Measurements from ENCODE around the gene PPIP5K1.

Gene PPIP5K1

GRCh38 chr15:43505738-43506137 lies 84.3 kb downstream of the PPIP5K1 start:
- Histone ChIP-seq H3K27ac (ENCODE audit: poor library complexity, severe bottlenecking) (no peak overlapping the region), H3K27me3 (ENCODE audit: insufficient read depth, poor library complexity, severe bottlenecking) (no peaks in the 10 kb centered on the region), H3K9me3 (ENCODE audit: severe bottlenecking) (no peaks in the 10 kb centered on the region), H3K4me1 (ENCODE audit: insufficient read depth, poor library complexity, severe bottlenecking) (no peaks in the 10 kb centered on the region), H3K4me3 (ENCODE audit: severe bottlenecking) (no peak overlapping the region), H3K36me3 (ENCODE audit: low read depth) (no peaks in the 10 kb centered on the region)
- no peak for TF ChIP-seq CTCF (IDR thresholded peaks at IDR 0.05; ENCODE audit: poor library complexity, severe bottlenecking)
- DNase-seq (ENCODE audit: low spot score) (no peak), ATAC-seq (ENCODE audit: low read depth) (no peak)

GRCh38 chr15:43499635-43500034 lies 90.4 kb downstream of the PPIP5K1 start:
- no peaks in the 10 kb centered on the region for H3K27me3 ChIP-seq (ENCODE audit: insufficient read depth, poor library complexity, severe bottlenecking)
- no peak for TF ChIP-seq CTCF (IDR thresholded peaks at IDR 0.05; ENCODE audit: poor library complexity, severe bottlenecking)
- DNase-seq (ENCODE audit: low spot score) (no peak), ATAC-seq (ENCODE audit: low read depth) (no peak)
- no peaks in the 10 kb centered on the region for H3K9me3 ChIP-seq (ENCODE audit: severe bottlenecking)
- no peak overlapping the region for H3K4me3 ChIP-seq (ENCODE audit: severe bottlenecking)
- H3K36me3 ChIP-seq (ENCODE audit: low read depth): no peaks in the 10 kb centered on the region
- no peaks in the 10 kb centered on the region for H3K4me1 ChIP-seq (ENCODE audit: insufficient read depth, poor library complexity, severe bottlenecking)
- no peak overlapping the region for H3K27ac ChIP-seq (ENCODE audit: poor library complexity, severe bottlenecking)

GRCh38 chr15:43498990-43499389 lies 91.0 kb downstream of the PPIP5K1 start:
- ATAC-seq (ENCODE audit: low read depth): no peak
- Histone ChIP-seq H3K4me3 (ENCODE audit: severe bottlenecking) (no peak overlapping the region), H3K9me3 (ENCODE audit: severe bottlenecking) (no peaks in the 10 kb centered on the region), H3K27ac (ENCODE audit: poor library complexity, severe bottlenecking) (no peak overlapping the region), H3K27me3 (ENCODE audit: insufficient read depth, poor library complexity, severe bottlenecking) (no peaks in the 10 kb centered on the region), H3K4me1 (ENCODE audit: insufficient read depth, poor library complexity, severe bottlenecking) (no peaks in the 10 kb centered on the region), H3K36me3 (ENCODE audit: low read depth) (no peaks in the 10 kb centered on the region)
- no peak for DNase-seq (ENCODE audit: low spot score)
- no peak for TF ChIP-seq CTCF (IDR thresholded peaks at IDR 0.05; ENCODE audit: poor library complexity, severe bottlenecking)

GRCh38 chr15:43493703-43494472 lies 96.1 kb downstream of the PPIP5K1 start:
- Histone ChIP-seq H3K27me3 (ENCODE audit: insufficient read depth, poor library complexity, severe bottlenecking) (no peaks in the 10 kb centered on the region), H3K4me1 (ENCODE audit: insufficient read depth, poor library complexity, severe bottlenecking) (no peaks in the 10 kb centered on the region), H3K4me3 (ENCODE audit: severe bottlenecking) (peak overlapping the region; percentile 66), H3K9me3 (ENCODE audit: severe bottlenecking) (no peaks in the 10 kb centered on the region), H3K27ac (ENCODE audit: poor library complexity, severe bottlenecking) (no peak overlapping the region), H3K36me3 (ENCODE audit: low read depth) (peaks cover 27% of the 10 kb centered on the region)
- TF ChIP-seq CTCF (IDR thresholded peaks at IDR 0.05; ENCODE audit: poor library complexity, severe bottlenecking): no peak
- ATAC-seq (ENCODE audit: low read depth) (no peak), DNase-seq (ENCODE audit: low spot score) (no peak)
